WERI-Rb-1 (cell line): ENCODE measurements around the gene MEIS3.

ENCODE experiments used
- DNase-seq: peaks from one replicate; pipeline ENCODE4 v3.0.0-alpha.2; 2020
- H3K27ac ChIP-seq: fragments of 250-450 bp; sonication (Bioruptor Pico); 2 replicates; pipeline ENCODE4 v1.5.1; 2020; ENCODE audit warnings: mild to moderate bottlenecking, moderate library complexity
- H3K27me3 ChIP-seq: fragments of 250-450 bp; sonication (Bioruptor Pico); 2 replicates; pipeline ENCODE4 v1.5.1; 2021; ENCODE audit warnings: mild to moderate bottlenecking, low read depth, moderate library complexity; ENCODE audit not compliant: insufficient read depth, severe bottlenecking
- H3K36me3 ChIP-seq: fragments of 250-450 bp; sonication (Bioruptor Pico); 2 replicates; pipeline ENCODE4 v1.5.1; 2020; ENCODE audit warnings: mild to moderate bottlenecking, moderate library complexity
- H3K4me3 ChIP-seq: 2 replicates; pipeline ENCODE4 v1.5.1; 2011; ENCODE audit warnings: low read depth, mild to moderate bottlenecking, control low read depth, low read length
- H3K9me3 ChIP-seq: fragments of 250-450 bp; sonication (Bioruptor Pico); 2 replicates; pipeline ENCODE4 v1.5.1; 2021; ENCODE audit warnings: mild to moderate bottlenecking, moderate library complexity; ENCODE audit not compliant: severe bottlenecking
- TF ChIP-seq, protein P1 (sequence below): IDR thresholded peaks from 2 replicates; pipeline ENCODE4 v1.5.1; 2011; ENCODE audit warnings: low read depth, mild to moderate bottlenecking, control low read depth, inconsistent platforms, low read length

The MEIS3 gene

DNA sequence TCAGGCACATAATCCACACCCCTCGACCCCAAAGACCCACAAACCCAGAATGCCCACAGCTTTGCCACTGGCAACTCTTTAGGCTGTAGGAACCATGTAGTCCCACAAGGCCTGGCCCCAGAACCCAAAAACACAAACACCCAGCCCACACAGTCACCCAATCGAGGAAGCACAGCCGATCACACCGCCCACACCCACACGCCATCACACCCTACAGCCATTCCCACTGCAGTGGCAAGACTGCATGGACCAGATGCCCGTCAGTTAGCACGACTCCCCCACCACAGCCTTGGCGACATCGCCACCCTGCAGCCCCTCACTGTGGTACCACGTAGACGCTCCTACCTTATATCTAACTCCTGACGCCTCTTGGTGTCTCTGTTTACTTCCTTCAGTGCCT is 24.0 kb upstream of the MEIS3 start:
- Histone ChIP-seq H3K4me3 (no peak overlapping the region), H3K27ac (no peak overlapping the region), H3K9me3 (no peaks in the 10 kb centered on the region), H3K36me3 (peaks cover 11% of the 10 kb centered on the region), H3K27me3 (no peaks in the 10 kb centered on the region)
- no peak for DNase-seq
- TF ChIP-seq, protein P1, sequence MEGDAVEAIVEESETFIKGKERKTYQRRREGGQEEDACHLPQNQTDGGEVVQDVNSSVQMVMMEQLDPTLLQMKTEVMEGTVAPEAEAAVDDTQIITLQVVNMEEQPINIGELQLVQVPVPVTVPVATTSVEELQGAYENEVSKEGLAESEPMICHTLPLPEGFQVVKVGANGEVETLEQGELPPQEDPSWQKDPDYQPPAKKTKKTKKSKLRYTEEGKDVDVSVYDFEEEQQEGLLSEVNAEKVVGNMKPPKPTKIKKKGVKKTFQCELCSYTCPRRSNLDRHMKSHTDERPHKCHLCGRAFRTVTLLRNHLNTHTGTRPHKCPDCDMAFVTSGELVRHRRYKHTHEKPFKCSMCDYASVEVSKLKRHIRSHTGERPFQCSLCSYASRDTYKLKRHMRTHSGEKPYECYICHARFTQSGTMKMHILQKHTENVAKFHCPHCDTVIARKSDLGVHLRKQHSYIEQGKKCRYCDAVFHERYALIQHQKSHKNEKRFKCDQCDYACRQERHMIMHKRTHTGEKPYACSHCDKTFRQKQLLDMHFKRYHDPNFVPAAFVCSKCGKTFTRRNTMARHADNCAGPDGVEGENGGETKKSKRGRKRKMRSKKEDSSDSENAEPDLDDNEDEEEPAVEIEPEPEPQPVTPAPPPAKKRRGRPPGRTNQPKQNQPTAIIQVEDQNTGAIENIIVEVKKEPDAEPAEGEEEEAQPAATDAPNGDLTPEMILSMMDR, result no peak

DNA sequence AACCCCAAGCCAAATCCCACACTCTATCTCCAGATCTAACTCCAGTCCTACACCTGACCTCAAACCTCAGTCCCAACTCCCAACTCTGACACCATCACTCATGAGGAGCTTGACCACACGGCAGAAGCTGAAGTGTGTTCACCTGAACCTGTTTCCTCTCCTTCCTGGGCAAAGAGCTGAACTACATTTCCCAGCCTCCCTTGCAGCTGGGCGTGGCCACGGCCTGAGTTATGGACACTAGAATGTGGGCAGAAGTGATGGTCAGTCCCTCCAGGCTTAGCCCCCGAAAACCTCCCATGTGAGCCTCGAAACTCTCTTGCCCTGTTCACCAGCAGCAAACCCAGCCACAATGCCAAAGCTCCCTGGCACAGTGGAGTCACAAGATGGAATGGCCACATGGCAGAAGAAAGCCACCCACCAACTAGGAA is 19.5 kb upstream of the MEIS3 start:
- H3K27ac ChIP-seq, result no peak overlapping the region
- H3K9me3 ChIP-seq, result no peaks in the 10 kb centered on the region
- TF ChIP-seq, protein P1, result no peak
- H3K4me3 ChIP-seq, result no peak overlapping the region
- no peak for DNase-seq
- peaks cover 14% of the 10 kb centered on the region for H3K36me3 ChIP-seq
- H3K27me3 ChIP-seq, result no peaks in the 10 kb centered on the region

DNA sequence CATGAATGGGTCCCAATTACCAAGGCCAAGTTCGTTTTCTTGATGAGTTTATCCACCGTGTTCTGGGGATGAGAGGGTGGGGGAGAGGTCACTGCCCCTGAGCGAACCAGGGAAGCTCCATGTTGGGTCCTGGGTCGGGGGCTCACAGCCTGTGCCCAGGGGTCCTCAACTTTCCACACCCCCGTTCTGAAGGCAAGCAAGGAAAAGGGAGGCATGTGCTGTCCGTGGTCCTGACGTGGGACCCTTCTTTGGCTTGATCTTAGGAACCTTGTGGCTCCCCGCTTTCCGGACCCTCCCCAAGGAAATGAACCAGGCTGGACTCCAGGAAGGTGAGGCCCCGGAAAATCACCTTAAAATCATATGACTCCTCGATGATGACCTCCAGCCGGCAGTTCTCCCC is 18.2 kb upstream of the MEIS3 start:
- H3K36me3 ChIP-seq, result peaks cover 14% of the 10 kb centered on the region
- no peak overlapping the region for H3K27ac ChIP-seq
- TF ChIP-seq, protein P1, result no peak
- H3K9me3 ChIP-seq, result no peaks in the 10 kb centered on the region
- no peak overlapping the region for H3K4me3 ChIP-seq
- no peak for DNase-seq
- H3K27me3 ChIP-seq, result no peaks in the 10 kb centered on the region

DNA sequence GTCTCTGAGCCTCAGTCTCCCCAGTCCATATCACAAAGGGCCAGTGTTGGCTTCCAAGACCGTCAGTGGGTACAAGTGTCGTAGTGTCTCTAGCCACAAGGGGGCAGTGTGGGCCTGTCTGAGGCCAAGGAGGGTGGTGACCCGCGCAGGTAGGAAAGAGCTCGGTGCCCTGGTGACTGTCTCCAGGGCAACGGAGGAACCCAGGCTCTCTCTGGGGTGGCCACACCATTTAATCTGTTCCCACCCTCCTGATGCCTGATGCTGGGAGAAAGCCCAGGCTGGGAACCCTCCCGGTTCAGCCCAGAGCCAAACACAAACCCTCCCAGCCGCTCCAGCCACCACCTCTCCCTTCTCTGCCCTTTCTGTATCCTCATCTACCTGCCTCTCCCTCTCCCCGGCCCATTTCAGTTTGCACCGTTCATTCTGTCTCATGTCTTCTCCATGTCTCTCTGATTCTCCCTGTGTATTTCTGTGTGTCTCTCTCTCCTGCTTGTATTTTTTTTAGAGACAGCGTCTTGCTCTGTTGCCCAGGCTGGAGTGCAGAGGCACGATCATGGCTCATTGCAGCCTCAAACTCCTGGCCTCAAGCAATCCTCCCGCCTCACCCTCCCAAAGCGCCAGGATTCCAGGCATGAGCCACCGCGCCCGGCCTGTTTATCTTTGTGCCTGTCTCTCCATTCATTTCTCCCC is 17.5 kb upstream of the MEIS3 start:
- TF ChIP-seq, protein P1, result peak; percentile 82

DNA sequence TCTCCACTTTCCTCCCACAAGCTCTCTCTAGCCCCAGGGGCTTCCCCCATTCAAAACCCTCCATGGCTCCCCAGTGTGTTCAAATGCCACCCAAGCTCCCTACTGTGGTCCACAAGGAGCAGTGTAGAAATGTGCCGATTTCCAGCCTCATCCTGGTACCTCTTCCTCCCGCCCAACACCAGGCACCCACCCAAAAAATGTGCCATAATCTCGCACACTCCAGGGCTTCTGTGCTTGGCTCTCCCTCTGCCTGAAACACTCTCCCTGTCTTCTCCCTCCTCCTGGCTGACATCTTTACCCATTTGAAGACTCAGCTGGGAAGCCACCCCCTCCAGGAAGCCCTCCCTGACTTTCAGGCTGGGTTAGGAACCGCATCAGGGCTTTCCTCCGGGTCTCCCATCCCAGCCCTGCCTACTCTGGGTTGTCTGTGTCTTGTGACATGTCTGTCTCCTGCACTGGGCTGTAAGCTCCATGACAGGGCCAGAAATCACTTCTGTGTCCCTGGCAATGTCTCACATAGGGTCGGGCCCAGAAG is 16.6 kb upstream of the MEIS3 start:
- no peaks in the 10 kb centered on the region for H3K9me3 ChIP-seq
- H3K27me3 ChIP-seq, result no peaks in the 10 kb centered on the region
- no peak overlapping the region for H3K27ac ChIP-seq
- no peak for DNase-seq
- peaks cover 14% of the 10 kb centered on the region for H3K36me3 ChIP-seq
- no peak overlapping the region for H3K4me3 ChIP-seq
- TF ChIP-seq, protein P1, result no peak

More for the DNA sequence above, 17.5 kb upstream of the MEIS3 start:
- DNase-seq, result peak; percentile 81
- H3K27ac ChIP-seq, result no peak overlapping the region
- peaks cover 14% of the 10 kb centered on the region for H3K36me3 ChIP-seq
- H3K9me3 ChIP-seq, result no peaks in the 10 kb centered on the region
- H3K27me3 ChIP-seq, result no peaks in the 10 kb centered on the region
- H3K4me3 ChIP-seq, result no peak overlapping the region
